ENCODE data around the gene ATXN7L1.

Gene ATXN7L1

DNA sequence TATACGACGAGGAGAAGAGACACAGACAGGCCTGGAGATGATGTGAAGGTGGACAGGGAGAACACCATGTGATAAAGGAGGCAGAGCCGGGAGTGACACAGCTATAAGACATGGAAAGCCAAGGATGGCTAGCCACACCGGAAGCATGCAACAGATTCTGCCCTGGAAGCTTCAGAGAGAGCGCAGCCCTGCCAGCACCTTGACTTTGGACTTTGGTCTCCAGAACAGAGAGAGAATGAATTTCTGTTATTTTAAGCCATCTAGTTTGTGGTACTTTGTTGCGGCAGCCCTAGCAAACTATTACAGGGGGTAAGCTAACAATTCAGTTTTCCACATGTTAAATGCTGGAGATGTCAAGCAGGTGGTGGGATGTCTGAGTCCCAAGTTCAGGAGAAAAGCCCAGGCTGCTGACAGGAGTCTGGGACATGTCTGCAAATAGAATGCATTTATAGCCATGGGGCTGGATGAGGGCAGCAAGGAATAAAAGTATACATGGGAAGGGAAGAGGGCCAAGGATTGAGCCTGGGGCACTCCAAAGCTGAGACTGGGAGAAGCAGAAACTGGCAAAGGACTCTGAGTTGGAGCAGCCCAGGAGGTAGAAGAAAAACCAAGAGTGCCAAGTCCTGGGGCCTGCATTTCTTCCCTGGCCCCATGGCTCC is 65.1 kb downstream of the ATXN7L1 start:
- H3K9me3 ChIP-seq (replicated peaks; ENCODE audit: insufficient read depth, low read length) = no peaks in the 10 kb centered on the region
- no peaks in the 10 kb centered on the region for H3K9me2 ChIP-seq (replicated peaks; ENCODE audit: insufficient read depth, low read length)
- H3K9ac ChIP-seq (ENCODE audit: low read length) = no peak overlapping the region
- H3F3A ChIP-seq (ENCODE audit: insufficient read depth, low read length) = peaks cover 18% of the 10 kb centered on the region
- DNase-seq = no peak
- no peak overlapping the region for H2AFZ ChIP-seq (ENCODE audit: low read length)
- no peaks in the 10 kb centered on the region for H4K20me1 ChIP-seq (ENCODE audit: insufficient read depth, low read length)
- no peaks in the 10 kb centered on the region for H3K36me3 ChIP-seq (replicated peaks; ENCODE audit: insufficient read depth, low read length)
- no peaks in the 10 kb centered on the region for H3K79me2 ChIP-seq (ENCODE audit: low read length)
- peaks cover 52% of the 10 kb centered on the region for H3K4me1 ChIP-seq (ENCODE audit: low read length)
- TF ChIP-seq, protein P1, sequence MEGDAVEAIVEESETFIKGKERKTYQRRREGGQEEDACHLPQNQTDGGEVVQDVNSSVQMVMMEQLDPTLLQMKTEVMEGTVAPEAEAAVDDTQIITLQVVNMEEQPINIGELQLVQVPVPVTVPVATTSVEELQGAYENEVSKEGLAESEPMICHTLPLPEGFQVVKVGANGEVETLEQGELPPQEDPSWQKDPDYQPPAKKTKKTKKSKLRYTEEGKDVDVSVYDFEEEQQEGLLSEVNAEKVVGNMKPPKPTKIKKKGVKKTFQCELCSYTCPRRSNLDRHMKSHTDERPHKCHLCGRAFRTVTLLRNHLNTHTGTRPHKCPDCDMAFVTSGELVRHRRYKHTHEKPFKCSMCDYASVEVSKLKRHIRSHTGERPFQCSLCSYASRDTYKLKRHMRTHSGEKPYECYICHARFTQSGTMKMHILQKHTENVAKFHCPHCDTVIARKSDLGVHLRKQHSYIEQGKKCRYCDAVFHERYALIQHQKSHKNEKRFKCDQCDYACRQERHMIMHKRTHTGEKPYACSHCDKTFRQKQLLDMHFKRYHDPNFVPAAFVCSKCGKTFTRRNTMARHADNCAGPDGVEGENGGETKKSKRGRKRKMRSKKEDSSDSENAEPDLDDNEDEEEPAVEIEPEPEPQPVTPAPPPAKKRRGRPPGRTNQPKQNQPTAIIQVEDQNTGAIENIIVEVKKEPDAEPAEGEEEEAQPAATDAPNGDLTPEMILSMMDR (IDR thresholded peaks at IDR 0.05; ENCODE audit: low read length) = no peak
- no peak for TF ChIP-seq EZH2 (optimal IDR thresholded peaks at IDR 0.05; ENCODE audit: low read depth, low read length)
- no peak for TF ChIP-seq EZH2phosphoT487 (IDR thresholded peaks at IDR 0.05; ENCODE audit: low read length)
- no peak overlapping the region for H3K27ac ChIP-seq (ENCODE audit: low read length)
- H3K4me3 ChIP-seq (ENCODE audit: low read length) = no peak overlapping the region
- no peaks in the 10 kb centered on the region for H3K27me3 ChIP-seq (replicated peaks; ENCODE audit: insufficient read depth, low read length)
- H3K4me2 ChIP-seq (ENCODE audit: low read depth, low read length) = no peak overlapping the region

DNA sequence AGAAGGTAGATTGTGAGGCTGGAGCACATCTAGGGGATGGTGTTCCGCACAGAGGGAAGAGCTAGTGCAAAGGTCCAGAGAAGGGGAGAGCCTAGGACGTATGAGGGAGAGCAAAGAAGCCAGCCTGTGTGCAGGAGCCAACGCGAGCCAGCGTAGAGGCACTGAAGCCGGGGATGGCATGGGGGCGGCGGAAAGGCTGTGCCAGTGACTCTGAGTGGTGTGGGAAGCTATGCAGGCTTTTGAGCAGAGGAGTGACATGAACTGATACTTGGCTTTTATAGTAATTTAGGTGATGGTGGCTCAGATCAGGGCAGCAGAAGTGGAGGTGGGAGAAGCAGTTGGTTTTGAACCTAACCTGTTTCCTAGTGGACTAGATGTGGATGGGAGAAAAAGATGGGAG is 65.8 kb downstream of the ATXN7L1 start:
- no peak for TF ChIP-seq EZH2 (optimal IDR thresholded peaks at IDR 0.05; ENCODE audit: low read depth, low read length)
- TF ChIP-seq, protein P1 (IDR thresholded peaks at IDR 0.05; ENCODE audit: low read length) = no peak
- TF ChIP-seq EZH2phosphoT487 (IDR thresholded peaks at IDR 0.05; ENCODE audit: low read length) = no peak
- H3K27me3 ChIP-seq (replicated peaks; ENCODE audit: insufficient read depth, low read length) = no peaks in the 10 kb centered on the region
- peaks cover 15% of the 10 kb centered on the region for H3F3A ChIP-seq (ENCODE audit: insufficient read depth, low read length)
- H3K36me3 ChIP-seq (replicated peaks; ENCODE audit: insufficient read depth, low read length) = no peaks in the 10 kb centered on the region
- H3K9me3 ChIP-seq (replicated peaks; ENCODE audit: insufficient read depth, low read length) = no peaks in the 10 kb centered on the region
- H4K20me1 ChIP-seq (ENCODE audit: insufficient read depth, low read length) = no peaks in the 10 kb centered on the region
- H3K4me3 ChIP-seq (ENCODE audit: low read length) = no peak overlapping the region
- no peaks in the 10 kb centered on the region for H3K79me2 ChIP-seq (ENCODE audit: low read length)
- peaks cover 45% of the 10 kb centered on the region for H3K4me1 ChIP-seq (ENCODE audit: low read length)
- no peak for DNase-seq
- H3K9me2 ChIP-seq (replicated peaks; ENCODE audit: insufficient read depth, low read length) = no peaks in the 10 kb centered on the region
- H2AFZ ChIP-seq (ENCODE audit: low read length) = no peak overlapping the region
- no peak overlapping the region for H3K27ac ChIP-seq (ENCODE audit: low read length)
- no peak overlapping the region for H3K4me2 ChIP-seq (ENCODE audit: low read depth, low read length)
- H3K9ac ChIP-seq (ENCODE audit: low read length) = no peak overlapping the region

DNA sequence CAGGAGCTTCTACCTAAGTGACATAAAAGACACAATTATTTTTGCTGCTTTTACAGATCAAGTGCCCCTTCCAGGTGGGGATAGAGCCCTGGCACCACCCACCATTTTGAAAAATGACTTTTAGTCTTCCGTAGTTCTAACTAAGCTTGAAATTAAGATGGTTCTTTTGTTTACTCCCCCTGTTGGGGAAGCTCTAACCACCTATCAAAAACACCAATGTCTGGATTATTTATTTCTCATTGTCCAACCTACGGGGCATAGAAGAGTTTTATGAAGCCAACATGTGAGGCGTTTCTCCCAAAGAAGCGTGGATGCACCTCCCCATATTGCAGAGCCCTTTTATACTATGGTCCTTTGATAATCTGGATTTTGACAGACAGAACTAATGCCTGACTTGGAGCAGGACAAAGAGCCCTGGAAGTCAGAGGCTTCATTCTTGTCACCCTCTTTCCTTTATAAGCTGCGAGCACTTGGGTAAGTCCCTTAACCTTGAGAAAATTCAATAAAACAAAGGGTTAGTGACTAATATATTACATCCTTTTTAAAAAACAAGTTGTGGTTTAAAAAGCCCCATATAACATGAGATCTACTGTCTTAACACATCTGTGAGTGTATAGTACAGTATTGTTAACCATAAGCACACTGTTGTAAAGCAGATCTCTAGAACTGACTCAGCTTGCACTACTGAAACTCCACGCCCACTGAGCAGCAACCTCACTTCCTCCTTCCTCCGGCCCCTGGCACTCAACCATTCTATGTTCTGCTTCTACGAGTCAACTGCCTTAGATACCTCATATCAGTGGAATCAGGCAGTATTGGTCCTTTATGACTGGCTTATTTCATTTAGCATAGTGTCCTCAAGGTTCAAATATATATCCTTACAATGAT is 67.5 kb downstream of the ATXN7L1 start:
- H3F3A ChIP-seq (ENCODE audit: insufficient read depth, low read length) = no peaks in the 10 kb centered on the region
- no peaks in the 10 kb centered on the region for H3K27me3 ChIP-seq (replicated peaks; ENCODE audit: insufficient read depth, low read length)
- no peaks in the 10 kb centered on the region for H3K36me3 ChIP-seq (replicated peaks; ENCODE audit: insufficient read depth, low read length)
- peak overlapping the region; percentile 58 for H3K4me2 ChIP-seq (ENCODE audit: low read depth, low read length)
- H2AFZ ChIP-seq (ENCODE audit: low read length) = peak overlapping the region; percentile 55
- H3K9me2 ChIP-seq (replicated peaks; ENCODE audit: insufficient read depth, low read length) = no peaks in the 10 kb centered on the region
- H4K20me1 ChIP-seq (ENCODE audit: insufficient read depth, low read length) = no peaks in the 10 kb centered on the region
- H3K27ac ChIP-seq (ENCODE audit: low read length) = peak overlapping the region; percentile 59; the same call in 1 of the 2 replicates
- H3K4me1 ChIP-seq (ENCODE audit: low read length) = peaks cover 29% of the 10 kb centered on the region
- DNase-seq = peak; percentile 89
- peak overlapping the region; percentile 12; the same call in 1 of the 2 replicates for H3K4me3 ChIP-seq (ENCODE audit: low read length)
- no peaks in the 10 kb centered on the region for H3K9me3 ChIP-seq (replicated peaks; ENCODE audit: insufficient read depth, low read length)
- TF ChIP-seq EZH2phosphoT487 (IDR thresholded peaks at IDR 0.05; ENCODE audit: low read length) (no peak), EZH2 (optimal IDR thresholded peaks at IDR 0.05; ENCODE audit: low read depth, low read length) (no peak)
- TF ChIP-seq, protein P1 (IDR thresholded peaks at IDR 0.05; ENCODE audit: low read length) = no peak
- no peak overlapping the region for H3K9ac ChIP-seq (ENCODE audit: low read length)
- no peaks in the 10 kb centered on the region for H3K79me2 ChIP-seq (ENCODE audit: low read length)

Data from MM.1S (cell line).